Ishikawa (cell line): ENCODE data around the gene CEMIP.

Experiments
- EP300 ChIP-seq: IDR thresholded peaks from 2 replicates; pipeline ENCODE4 v1.6.1; 2012; ENCODE audit warnings: borderline replicate concordance
- RAD21 ChIP-seq: IDR thresholded peaks from 2 replicates; pipeline ENCODE4 v1.6.1; 2012; ENCODE audit warnings: low read depth
- REST ChIP-seq: IDR thresholded peaks from 2 replicates; pipeline ENCODE4 v1.6.1; 2012; ENCODE audit warnings: low read depth, mild to moderate bottlenecking
- YY1 ChIP-seq: IDR thresholded peaks from 2 replicates; pipeline ENCODE4 v1.6.1; 2012; ENCODE audit warnings: low read depth
- TF ChIP-seq, protein P1 (sequence below): IDR thresholded peaks from 2 replicates; pipeline ENCODE4 v1.6.1; 2012

- TF ChIP-seq EP300 (no peak), YY1 (no peak), RAD21 (no peak), REST (no peak)
- TF ChIP-seq, protein P1, sequence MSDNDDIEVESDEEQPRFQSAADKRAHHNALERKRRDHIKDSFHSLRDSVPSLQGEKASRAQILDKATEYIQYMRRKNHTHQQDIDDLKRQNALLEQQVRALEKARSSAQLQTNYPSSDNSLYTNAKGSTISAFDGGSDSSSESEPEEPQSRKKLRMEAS = no peak
Measured at GRCh38 chr15:80822676-80823075, 43.5 kb downstream of the CEMIP start.
